Breast epithelium (tissue), 4 donors: Measurements from ENCODE around the gene NKX3-2. TPM values are rescaled to one million over a fixed set of nuclear protein-coding genes. Genes with fewer than 3 reads are reported as not detected.

Source experiments
- DNase-seq, 2 donors: peaks; one replicate each; pipeline ENCODE4 v3.0.0-alpha.2; 2019; ENCODE audit warnings: low spot score in 2 of 2
- H3K27ac ChIP-seq, 2 donors: fragments of 200-600 bp; sonication (generic) in 1 of 2; one replicate each; pipeline ENCODE4 v1.5.1; 2016 to 2019; ENCODE audit warnings: mild to moderate bottlenecking in 1 of 2
- H3K27me3 ChIP-seq, 2 donors: fragments of 200-600 bp; sonication (generic) in 1 of 2; one replicate each; pipeline versions ENCODE4 v1.5.1 to v1.6.0; 2017 to 2019; ENCODE audit warnings: control low read depth in 1 of 2, mild to moderate bottlenecking in 1 of 2
- H3K36me3 ChIP-seq: fragments of 200-600 bp; one replicate; pipeline ENCODE4 v1.5.1; 2019
- H3K4me1 ChIP-seq, 2 donors: fragments of 200-600 bp; sonication (generic); one replicate each; pipeline ENCODE4 v1.5.1; 2016 to 2019; ENCODE audit warnings: control low read depth in 1 of 2
- H3K4me3 ChIP-seq, 3 donors: fragments of 200-600 bp; sonication (generic); 1 replicate in 2 of 3; 2 replicates in 1 of 3; pipeline ENCODE4 v1.5.1; 2016 to 2019; ENCODE audit warnings: mild to moderate bottlenecking in 3 of 3, moderate library complexity in 2 of 3
- H3K9me3 ChIP-seq, 2 donors: fragments of 200-600 bp; sonication (generic) in 1 of 2; one replicate each; pipeline ENCODE4 v1.5.1; 2016 to 2019; ENCODE audit warnings: control low read depth in 1 of 2
- CTCF ChIP-seq, 3 donors: fragments of 450-650 bp; IDR thresholded peaks; one replicate each; pipeline ENCODE4 v1.5.1; 2016 to 2017; ENCODE audit warnings: antibody characterized with exemption in 3 of 3, mild to moderate bottlenecking in 3 of 3, moderate library complexity in 3 of 3
- POLR2A ChIP-seq: fragments of 450-650 bp; IDR thresholded peaks from one replicate; pipeline ENCODE4 v1.6.1; 2016; ENCODE audit warnings: antibody characterized with exemption, mild to moderate bottlenecking, moderate library complexity
- POLR2AphosphoS5 ChIP-seq, 3 donors: sonication (generic); formaldehyde crosslinking; IDR thresholded peaks; one replicate each; pipeline ENCODE4 v1.6.1; 2017; ENCODE audit warnings: antibody characterized with exemption in 3 of 3
- intact Hi-C: fragments of 100-400 bp; cut with DNase I; formaldehyde crosslinking; loops from one replicate; pipeline ENCODE4 v1.15.1; 2023; ENCODE audit warnings: low total_unique reads
- total RNA-seq, 3 donors: library from RNA; depleted of rRNA; stranded (reverse); fragments of >200 nt; gene quantifications; one replicate each; pipeline ENCODE4 v1.1.0, GENCODE V29; 2016

Gene NKX3-2
- total RNA-seq, 3 donors from 2014 or later, result under 0.01 TPM; not detected in 2

- intact Hi-C loops, result loop anchor here (10.0 kb wide), 1 partner anchor 688 kb away; no protein-coding TSS in a partner anchor
- Histone ChIP-seq H3K27me3 (peaks cover 16 to 97% of the 10 kb centered on the region in 2 donors), H3K36me3 (no peaks in the 10 kb centered on the region), H3K4me3 (peak overlapping the region in 1 of 3 donors; percentile 38), H3K27ac (no peak overlapping the region), H3K9me3 (peaks cover 0 to 18% of the 10 kb centered on the region in 2 donors), H3K4me1 (peaks cover 6 to 7% of the 10 kb centered on the region in 2 donors)
- TF ChIP-seq POLR2AphosphoS5 (IDR thresholded peaks at IDR 0.05) (no peak), CTCF (IDR thresholded peaks at IDR 0.05) (no peak), POLR2A (no peak)
- DNase-seq, result no peak
These were observed 1.7 kb downstream of the NKX3-2 start for GRCh38 chr4:13542577-13543031.

DNA sequence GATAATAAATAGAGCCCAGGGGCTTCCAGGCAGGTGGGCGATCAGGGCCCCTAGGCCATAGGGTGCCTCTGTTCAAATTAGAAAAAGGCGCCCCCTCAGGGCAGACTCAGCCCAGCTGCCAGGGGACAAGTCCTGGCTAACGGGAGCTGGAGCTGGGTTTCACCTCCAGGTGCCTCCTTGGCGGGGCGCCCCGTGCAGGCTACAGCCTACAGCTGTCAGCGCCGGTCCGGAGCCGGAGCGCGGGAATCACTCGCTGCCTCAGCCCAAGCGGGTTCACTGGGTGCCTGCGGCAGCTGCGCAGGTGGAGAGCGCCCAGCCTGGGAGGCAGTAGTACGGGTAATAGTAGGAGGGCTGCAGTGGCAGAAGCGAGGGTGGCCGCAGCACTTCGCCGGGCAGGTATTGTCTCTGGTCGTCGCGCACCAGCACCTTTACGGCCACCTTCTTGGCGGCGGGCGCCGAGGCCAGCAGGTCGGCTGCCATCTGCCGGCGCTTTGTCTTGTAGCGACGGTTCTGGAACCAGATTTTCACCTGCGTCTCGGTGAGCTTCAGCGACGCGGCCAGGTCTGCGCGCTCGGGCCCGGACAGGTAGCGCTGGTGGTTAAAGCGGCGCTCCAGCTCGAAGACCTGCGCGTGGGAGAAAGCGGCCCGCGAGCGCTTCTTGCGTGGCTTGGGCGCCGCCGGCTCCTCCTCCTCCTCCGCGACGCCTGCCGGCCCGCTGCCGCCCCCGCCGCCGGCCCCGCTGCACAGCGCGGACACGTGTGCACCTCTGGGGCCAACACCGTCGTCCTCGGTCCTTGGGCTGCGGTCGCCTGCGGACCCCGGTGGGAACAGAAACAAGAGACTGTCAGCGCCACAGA lies 2.4 kb downstream of the NKX3-2 start:
- no peak for DNase-seq
- H3K27ac ChIP-seq, result no peak overlapping the region
- no peaks in the 10 kb centered on the region for H3K36me3 ChIP-seq
- H3K4me1 ChIP-seq, result peaks cover 0 to 7% of the 10 kb centered on the region in 2 donors
- peak overlapping the region in 1 of 3 donors; percentile 38 for H3K4me3 ChIP-seq
- no peak for TF ChIP-seq POLR2AphosphoS5 (IDR thresholded peaks at IDR 0.05)
- peak in 2 of 3 donors; percentile 14 to 21 for TF ChIP-seq CTCF (IDR thresholded peaks at IDR 0.05)
- intact Hi-C loops, result loop anchor here (10.0 kb wide), 1 partner anchor 687 kb away; no protein-coding TSS in a partner anchor
- H3K27me3 ChIP-seq, result peaks cover 15 to 97% of the 10 kb centered on the region in 2 donors
- peaks cover 0 to 23% of the 10 kb centered on the region in 2 donors for H3K9me3 ChIP-seq

- peaks cover 15 to 97% of the 10 kb centered on the region in 2 donors for H3K27me3 ChIP-seq
- no peak for DNase-seq
These were observed 3.1 kb downstream of the NKX3-2 start for GRCh38 chr4:13541176-13541604.

DNA sequence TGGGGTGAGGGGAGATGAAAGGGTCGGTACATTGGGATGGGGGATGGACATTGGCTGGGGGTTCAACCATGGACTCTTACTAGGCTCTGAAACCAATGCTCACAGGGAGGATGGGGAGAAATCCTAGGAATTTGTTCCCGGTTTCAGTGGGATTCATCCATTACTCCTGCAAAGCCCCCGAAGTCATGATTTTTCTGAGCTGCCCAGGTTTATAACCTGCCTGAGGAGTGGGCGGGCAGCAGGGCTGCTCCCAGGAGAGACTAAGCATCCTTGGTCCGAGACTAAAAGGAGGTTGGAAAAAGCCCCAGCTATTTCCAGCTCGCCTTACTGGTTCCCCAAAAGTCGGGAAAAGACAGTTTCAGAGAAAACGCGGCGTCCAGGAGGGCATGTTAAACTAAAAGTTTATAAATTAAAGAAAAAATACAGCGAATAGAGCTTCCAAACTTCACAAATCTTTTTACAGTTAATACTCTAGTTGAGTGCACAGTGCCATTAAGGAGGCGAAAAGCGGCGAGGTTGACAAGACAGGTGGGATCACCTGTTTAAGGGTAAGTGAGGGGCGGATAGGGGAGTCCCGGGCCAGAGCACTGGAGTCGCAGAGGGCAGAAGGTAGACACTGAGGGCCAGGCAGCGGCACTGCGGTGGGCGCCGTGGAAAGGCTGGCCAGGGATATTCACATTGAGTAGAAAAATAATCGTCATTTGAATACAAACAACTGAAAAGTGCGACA lies 3.7 kb downstream of the NKX3-2 start:
- no peak for TF ChIP-seq POLR2AphosphoS5 (IDR thresholded peaks at IDR 0.05)
- intact Hi-C loops, result loop anchor here (10.0 kb wide), 1 partner anchor 686 kb away; no protein-coding TSS in a partner anchor
- H3K27me3 ChIP-seq, result peaks cover 15 to 97% of the 10 kb centered on the region in 2 donors
- no peak overlapping the region for H3K27ac ChIP-seq
- H3K4me3 ChIP-seq, result no peak overlapping the region
- peaks cover 0 to 7% of the 10 kb centered on the region in 2 donors for H3K4me1 ChIP-seq
- H3K9me3 ChIP-seq, result peaks cover 0 to 23% of the 10 kb centered on the region in 2 donors
- no peak for DNase-seq
- no peaks in the 10 kb centered on the region for H3K36me3 ChIP-seq

More at GRCh38 chr4:13541176-13541604, 3.1 kb downstream of the NKX3-2 start:
- no peak overlapping the region for H3K27ac ChIP-seq
- H3K36me3 ChIP-seq, result no peaks in the 10 kb centered on the region
- H3K4me1 ChIP-seq, result peaks cover 0 to 7% of the 10 kb centered on the region in 2 donors
- intact Hi-C loops, result loop anchor here (10.0 kb wide), 1 partner anchor 686 kb away; no protein-coding TSS in a partner anchor
- H3K9me3 ChIP-seq, result peaks cover 0 to 23% of the 10 kb centered on the region in 2 donors
- TF ChIP-seq POLR2A (no peak), POLR2AphosphoS5 (IDR thresholded peaks at IDR 0.05) (no peak), CTCF (IDR thresholded peaks at IDR 0.05) (no peak)
- H3K4me3 ChIP-seq, result no peak overlapping the region

DNA sequence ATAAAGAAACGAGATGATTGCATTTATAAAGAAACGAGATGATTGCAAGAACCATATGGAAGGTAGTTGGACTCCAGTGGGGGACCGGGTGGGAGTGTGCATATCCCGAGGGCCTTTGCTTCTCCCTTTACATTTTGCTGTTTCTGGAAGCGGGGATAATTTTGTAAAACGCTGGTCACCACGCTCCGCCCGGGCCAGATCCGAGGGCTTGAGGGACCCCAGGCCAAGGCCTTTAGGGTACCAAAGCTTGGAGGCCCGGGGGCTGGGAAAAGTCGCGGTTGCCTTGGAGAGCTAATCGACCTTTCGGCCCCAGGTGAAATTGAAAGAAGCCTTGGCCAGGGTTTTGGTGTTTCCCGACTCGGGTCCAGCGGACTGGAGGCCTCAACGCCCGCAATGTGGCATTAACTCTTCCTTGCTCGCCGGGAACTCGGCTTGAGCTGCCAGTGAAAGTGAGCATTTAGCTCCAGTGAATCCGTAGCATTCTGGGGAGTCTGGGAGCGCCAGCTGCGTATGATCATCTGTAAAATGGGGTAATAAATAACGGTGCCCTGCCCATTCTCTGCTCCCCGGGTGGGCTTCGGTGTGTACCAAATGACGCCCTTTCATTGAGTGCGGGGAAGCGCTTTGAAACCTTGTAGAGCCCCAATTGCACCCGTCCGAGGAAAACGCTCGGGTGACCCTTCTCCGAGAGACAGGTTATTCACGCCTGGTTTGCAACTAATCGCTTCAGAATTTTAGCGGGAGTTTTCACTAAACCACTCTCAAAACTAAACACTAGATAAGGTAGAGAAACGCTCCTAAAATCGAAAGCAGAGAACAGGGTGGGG lies 4.5 kb downstream of the NKX3-2 start:
- H3K4me3 ChIP-seq, result peak overlapping the region in 1 of 3 donors; percentile 19
- DNase-seq, result no peak
- TF ChIP-seq CTCF (IDR thresholded peaks at IDR 0.05), result no peak
- no peak for TF ChIP-seq POLR2AphosphoS5 (IDR thresholded peaks at IDR 0.05)
- TF ChIP-seq POLR2A, result no peak
- intact Hi-C loops, result loop anchor here (10.0 kb wide), 1 partner anchor 685 kb away; no protein-coding TSS in a partner anchor
- H3K4me1 ChIP-seq, result peaks cover 0 to 4% of the 10 kb centered on the region in 2 donors
- peaks cover 15 to 99% of the 10 kb centered on the region in 2 donors for H3K27me3 ChIP-seq
- peaks cover 0 to 23% of the 10 kb centered on the region in 2 donors for H3K9me3 ChIP-seq
- H3K27ac ChIP-seq, result no peak overlapping the region
- no peaks in the 10 kb centered on the region for H3K36me3 ChIP-seq
